Right forelimb (tissue), 1 donor: ENCODE data around the gene SYNDIG1.

Source experiments
- DNase-seq: peaks from one replicate; pipeline ENCODE4 v3.0.0-alpha.2; 2018

SYNDIG1 gene

DNA sequence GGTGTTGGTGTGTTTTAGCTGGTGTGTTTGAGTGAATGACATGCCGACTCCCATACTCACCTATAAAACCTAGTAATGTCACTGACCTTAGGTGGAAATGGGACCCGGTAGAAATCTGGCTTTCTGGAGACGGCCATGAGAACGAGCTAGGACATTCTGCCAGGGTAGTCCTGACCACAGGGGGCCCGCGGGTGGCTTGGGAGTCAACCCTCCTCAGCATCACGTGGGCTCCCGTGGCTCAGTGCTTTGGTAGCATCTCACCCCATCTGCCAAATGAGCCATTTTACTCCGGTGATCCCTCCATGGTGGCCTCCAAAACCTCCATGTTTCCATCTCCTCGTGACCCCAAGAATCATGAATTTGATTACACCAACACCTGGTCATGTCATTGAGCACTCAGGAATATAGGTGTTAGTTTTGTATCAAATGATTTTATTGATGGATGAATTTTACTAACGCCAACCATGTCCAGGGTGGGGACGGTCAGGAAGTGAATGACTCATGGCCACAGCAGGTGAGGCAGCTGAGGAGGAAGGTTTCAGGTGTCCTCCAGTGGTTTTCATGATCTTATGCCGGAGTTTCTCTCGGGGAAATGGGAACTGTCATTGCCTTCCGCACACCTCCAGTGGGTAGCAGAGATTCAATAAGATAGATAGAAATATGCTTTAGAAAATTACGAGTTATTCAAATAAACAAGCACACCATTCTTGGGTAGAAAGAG is 195.0 kb downstream of the SYNDIG1 start:
- peak; percentile 20 for DNase-seq

DNA sequence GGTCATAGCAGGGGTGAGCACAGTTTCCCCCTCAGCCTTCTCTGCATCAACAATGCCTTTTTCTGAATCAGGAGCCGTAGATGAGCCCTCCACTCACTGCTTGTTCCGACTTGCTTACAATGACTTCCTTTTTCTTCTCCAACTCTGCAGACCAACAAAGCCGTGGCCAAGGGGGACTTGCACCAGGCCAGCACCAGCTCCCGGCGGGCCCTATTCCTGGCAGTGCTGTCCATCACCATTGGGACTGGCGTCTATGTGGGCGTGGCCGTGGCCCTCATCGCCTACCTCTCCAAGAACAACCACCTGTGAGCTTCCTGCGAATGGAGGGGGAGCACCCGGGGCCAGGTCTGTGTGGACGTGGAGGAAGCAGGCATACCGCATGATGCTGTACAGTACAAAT is 195.8 kb downstream of the SYNDIG1 start:
- peak; percentile 19 for DNase-seq

- peak; percentile 32 for DNase-seq
Measured at GRCh38 chr20:24665741-24666191, 196.3 kb downstream of the SYNDIG1 start.

DNA sequence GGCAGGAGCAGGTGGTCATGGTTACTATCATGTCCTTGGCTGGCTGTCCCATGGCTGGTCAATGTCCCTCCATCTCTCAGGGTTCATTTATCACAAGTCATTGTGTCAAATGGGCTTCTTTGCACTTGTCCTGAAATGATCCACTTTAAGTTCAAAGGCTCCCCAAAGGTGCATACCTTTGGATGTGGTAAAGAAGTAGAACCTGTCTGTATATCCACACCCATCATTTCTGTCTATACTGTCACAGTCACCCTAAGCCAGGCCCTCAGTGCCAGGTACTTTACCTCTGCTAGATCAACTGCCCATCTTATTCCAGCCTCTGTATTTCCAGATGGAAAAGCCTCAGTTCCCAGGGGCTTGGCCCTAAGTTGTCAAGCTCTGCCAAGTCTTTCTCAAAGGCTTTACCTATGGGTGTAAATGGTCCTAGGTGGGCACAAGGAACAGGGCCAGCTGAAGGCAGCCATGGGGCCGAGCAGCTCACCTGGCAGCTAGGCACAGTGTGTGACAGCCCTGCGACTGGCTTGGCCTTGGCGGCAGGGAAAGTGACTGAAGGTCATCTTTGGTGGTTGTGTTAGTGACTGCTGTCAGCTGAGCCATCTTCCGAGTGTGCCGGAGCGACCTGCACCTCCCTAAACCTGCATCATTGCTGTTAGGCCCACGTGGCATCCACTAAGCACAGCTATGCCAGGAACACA is 198.4 kb downstream of the SYNDIG1 start:
- DNase-seq: peak; percentile 13

GRCh38 chr20:24668384-24668702 is 198.9 kb downstream of the SYNDIG1 start:
- peak; percentile 13 for DNase-seq

- peak; percentile 31 for DNase-seq
Measured at GRCh38 chr20:24668791-24669190, 199.4 kb downstream of the SYNDIG1 start.

- DNase-seq: peak; percentile 16
Measured at GRCh38 chr20:24669701-24670100, 200.3 kb downstream of the SYNDIG1 start.

GRCh38 chr20:24670341-24670872 is 201.0 kb downstream of the SYNDIG1 start:
- DNase-seq: peak; percentile 32

GRCh38 chr20:24670981-24671380 is 201.6 kb downstream of the SYNDIG1 start:
- DNase-seq: peak; percentile 9

GRCh38 chr20:24672181-24672880 is 202.9 kb downstream of the SYNDIG1 start:
- peak; percentile 15 for DNase-seq

DNA sequence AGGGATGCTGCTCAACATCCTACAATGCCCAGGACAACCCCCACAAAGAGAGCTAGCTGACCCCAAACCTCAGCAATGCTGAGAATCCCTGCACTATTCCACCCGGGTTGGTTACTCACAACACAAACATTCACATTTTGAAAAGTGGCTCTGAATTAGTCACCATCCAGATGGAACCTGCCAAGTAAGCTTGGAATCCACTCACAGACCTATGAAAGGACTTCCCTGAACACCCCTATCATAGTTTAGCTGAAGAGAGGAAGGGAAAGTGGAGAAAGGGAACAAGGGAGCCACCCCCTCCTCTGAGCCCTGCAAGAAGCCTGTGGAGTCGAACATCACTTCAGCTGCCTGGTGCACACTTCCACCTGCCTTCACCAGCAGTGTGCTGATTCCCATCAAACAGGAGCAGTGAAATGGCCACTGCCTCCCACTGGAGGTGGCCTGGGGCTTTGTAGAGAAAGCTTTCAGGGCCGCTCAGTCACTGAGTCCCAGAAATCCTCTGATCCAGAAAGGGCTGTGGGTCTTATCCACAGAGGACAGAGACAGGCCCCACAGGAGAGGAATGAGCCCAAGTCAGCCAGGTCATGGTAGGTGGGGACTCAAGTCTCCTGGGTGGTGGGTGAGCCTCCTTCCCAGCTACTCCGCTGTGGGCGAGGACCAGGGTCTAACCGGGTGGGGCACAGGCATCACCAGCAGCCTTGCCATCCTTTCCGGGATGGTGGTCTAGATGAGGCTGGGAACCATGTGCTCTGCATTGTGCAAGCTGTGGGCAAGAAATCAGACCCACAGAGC is 203.7 kb downstream of the SYNDIG1 start:
- peak; percentile 35 for DNase-seq

GRCh38 chr20:24673678-24674570 is 204.5 kb downstream of the SYNDIG1 start:
- peak; percentile 18 for DNase-seq

GRCh38 chr20:24674921-24675605 is 205.6 kb downstream of the SYNDIG1 start:
- peak; percentile 31 for DNase-seq

DNA sequence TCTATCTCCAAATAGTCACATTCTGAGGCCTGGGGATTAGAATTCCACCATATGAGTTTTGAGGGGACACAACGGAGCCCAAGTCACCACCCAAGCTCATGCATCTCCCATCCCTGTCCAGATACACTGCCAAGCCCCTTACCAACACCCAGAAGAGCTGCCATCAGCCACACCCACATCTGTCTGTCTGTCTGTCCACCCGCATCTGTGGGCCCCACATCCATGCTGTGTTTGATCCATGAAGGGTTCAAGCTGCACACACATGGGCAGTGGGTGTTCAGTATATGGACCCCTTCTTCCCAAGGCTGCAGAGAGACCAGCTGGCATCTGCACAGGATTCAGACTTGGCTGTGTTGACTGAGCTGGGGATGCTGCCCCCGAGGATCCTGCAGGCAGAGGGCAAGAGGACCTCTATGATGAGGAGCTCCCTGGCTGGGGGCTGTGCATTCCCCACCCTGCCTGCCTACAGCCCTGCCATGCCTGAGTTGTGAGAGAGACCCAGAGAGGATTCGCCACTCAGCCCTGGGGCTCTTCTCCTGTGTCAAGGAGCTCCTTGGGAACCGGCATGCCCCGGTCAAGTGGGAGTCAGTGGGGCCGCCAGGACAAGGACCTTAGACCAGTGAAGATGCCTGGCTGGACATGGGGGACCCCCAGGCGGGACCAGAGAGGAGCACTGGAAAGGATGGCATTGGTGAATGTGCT is 206.4 kb downstream of the SYNDIG1 start:
- DNase-seq: no peak

GRCh38 chr20:24676353-24676977 is 207.0 kb downstream of the SYNDIG1 start:
- DNase-seq: peak; percentile 13

GRCh38 chr20:24676978-24677370 is 207.5 kb downstream of the SYNDIG1 start:
- peak; percentile 30 for DNase-seq

DNA sequence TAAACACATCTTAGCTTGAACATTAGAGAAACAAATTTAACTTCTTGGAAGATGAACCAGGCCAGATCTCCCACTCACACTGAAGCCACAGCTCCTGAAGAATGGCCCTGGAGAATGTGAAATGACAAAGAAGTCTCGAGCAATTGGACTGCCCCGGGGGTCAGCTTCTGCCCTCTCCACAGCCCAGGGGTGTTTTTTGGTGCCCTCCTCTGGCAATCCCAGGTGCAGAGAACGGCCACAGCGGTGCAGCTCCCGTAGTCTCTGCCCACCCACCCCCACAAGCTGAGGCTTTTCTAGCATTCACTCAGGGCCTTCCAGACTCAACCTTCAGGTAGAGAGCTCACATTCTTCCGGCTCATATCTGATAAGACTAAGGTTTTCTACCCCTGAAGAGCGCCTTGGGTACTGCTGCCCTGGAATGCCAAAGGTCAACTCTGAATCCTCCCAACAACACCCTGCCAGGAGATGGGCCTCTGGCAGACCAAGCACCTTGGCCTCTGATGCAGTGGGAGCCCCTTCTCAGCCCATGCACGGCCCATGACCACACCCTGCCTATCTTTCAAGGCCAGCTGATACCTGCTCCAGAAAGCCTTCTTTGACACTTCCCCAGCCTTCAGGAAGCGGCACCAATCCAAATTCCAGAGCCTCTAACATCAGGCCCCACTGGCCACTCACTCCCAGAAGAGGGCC is 208.3 kb downstream of the SYNDIG1 start:
- DNase-seq: peak; percentile 30

DNA sequence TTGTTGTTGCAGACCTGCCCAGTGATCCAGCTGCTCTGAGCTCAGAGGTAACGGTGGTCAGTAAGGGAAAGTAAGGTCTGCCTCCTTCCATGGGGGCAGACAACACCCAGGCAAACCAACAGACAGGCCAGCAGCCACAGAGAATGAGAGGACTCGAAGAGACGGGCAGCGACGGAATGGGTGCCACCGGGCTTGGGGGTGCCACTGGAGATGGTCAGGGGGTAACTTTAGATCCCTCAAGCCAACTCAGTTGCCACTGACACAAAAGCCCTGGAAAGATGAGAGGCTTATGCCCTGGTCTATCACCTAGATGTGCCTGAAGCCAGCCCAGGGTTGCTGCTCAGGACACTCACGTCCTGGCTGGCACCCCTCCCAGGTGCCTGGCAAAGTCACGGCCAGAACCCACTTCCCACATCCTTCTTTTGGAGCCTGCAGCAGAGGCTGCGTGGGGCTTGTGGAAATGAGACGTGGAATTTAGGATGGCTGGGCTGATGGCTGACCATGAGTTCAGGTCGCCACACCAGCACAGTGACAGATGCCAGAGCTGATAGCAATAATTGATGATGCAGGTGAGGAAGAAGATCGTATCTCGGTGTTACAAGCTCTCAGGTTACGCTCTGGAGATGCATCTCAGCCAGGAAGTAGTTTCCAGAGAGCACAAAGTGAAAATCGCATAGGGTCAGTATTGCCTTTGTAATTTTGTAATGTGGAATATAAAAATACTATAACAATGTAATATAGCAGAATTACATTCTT is 209.1 kb downstream of the SYNDIG1 start:
- DNase-seq: peak; percentile 28
